Adrenal gland (tissue), 12 donors: ENCODE measurements around the gene POLR2J. TPM values are rescaled to one million over a fixed set of nuclear protein-coding genes. Genes with fewer than 3 reads are reported as not detected.

Experiments
- DNase-seq, 7 donors: peaks; one replicate each; pipeline ENCODE4 v3.0.0-alpha.2; 2019 to 2020
- H3K27ac ChIP-seq, 5 donors: fragments of 200-600 bp; sonication (generic) in 4 of 5; 1 replicate in 3 of 5; 2 replicates in 2 of 5; pipeline versions ENCODE4 v1.5.1 to v1.8.0; 2016 to 2020; ENCODE audit warnings: mild to moderate bottlenecking in 1 of 5
- H3K27me3 ChIP-seq: fragments of 200-600 bp; 2 replicates; pipeline ENCODE4 v1.8.0; 2021
- H3K36me3 ChIP-seq, 2 donors: fragments of 200-600 bp; replicated peaks in 1 of 2; 1 replicate in 1 of 2; 2 replicates in 1 of 2; pipeline versions ENCODE4 v1.5.1 to v1.8.0; 2018 to 2022
- H3K4me1 ChIP-seq, 2 donors: fragments of 200-600 bp; replicated peaks in 1 of 2; 1 replicate in 1 of 2; 2 replicates in 1 of 2; pipeline versions ENCODE4 v1.5.1 to v1.8.0; 2018 to 2021
- H3K4me3 ChIP-seq, 4 donors: fragments of 200-600 bp; sonication (generic) in 3 of 4; one replicate each; pipeline ENCODE4 v1.5.1; 2016 to 2018
- H3K9me3 ChIP-seq, 3 donors: fragments of 200-600 bp; sonication (generic) in 1 of 3; replicated peaks in 1 of 3; 1 replicate in 2 of 3; 2 replicates in 1 of 3; pipeline versions ENCODE4 v1.5.1 to v1.8.0; 2016 to 2021
- CTCF ChIP-seq, 6 experiments: fragments of 450-650 bp in 4 of 6; fragments of 200-600 bp in 2 of 6; sonication (generic) in 1 of 6; IDR thresholded peaks; 1 replicate in 5 of 6; 2 replicates in 1 of 6; pipeline versions ENCODE4 v1.5.1 to v1.8.0; 2016 to 2021; ENCODE audit warnings: antibody characterized with exemption in 6 of 6, mild to moderate bottlenecking in 2 of 6, moderate library complexity in 1 of 6
- POLR2A ChIP-seq, 2 donors: fragments of 450-650 bp; IDR thresholded peaks; one replicate each; pipeline ENCODE4 v1.6.1; 2017; ENCODE audit warnings: antibody characterized with exemption in 2 of 2, mild to moderate bottlenecking in 2 of 2, moderate library complexity in 1 of 2
- WGBS, 4 donors: extraction: QIAGEN DNeasy Blood & Tissue Kit in 2 of 4; methylation state at CpG; one replicate each; pipeline versions ENCODE4 v1.1.5 to v1.1.7; 2013 to 2017; 5-methylcytosine and 5-hydroxymethylcytosine counted together
- intact Hi-C, 2 donors: fragments of 100-400 bp; cut with DNase I; formaldehyde crosslinking; loops; one replicate each; pipeline versions ENCODE4 v1.14.1 to v1.15.0; 2022 to 2023
- polyA plus RNA-seq, 3 donors: library from polyadenylated mRNA; stranded (reverse); fragments of 200-250 nt in 2 of 3; fragments of 350-450 nt in 1 of 3; fragmentation: Illumina TruSeq in 1 of 3; extraction: RNeasy Lipid Tissue Mini Kit (QIAGEN cat#74804) in 1 of 3; gene quantifications; one replicate each; pipeline ENCODE4 v1.2.3, GENCODE V29; 2013 to 2014
- total RNA-seq, 9 donors: library from RNA; depleted of rRNA in 4 of 9; stranded (reverse); fragments of >200 nt in 4 of 9; fragments of 120-200 nt in 1 of 9; fragmentation: NEBNext Ultra II Directional in 1 of 9; extraction: Animal tissue kit (Norgen Biotek cat#: 25700) in 1 of 9; gene quantifications; one replicate each; pipeline versions ENCODE4 v1.1.0 to v1.2.4, GENCODE V29; 2013 to 2023
- donor health status: healthy with polysubstance abuse.
- donor health status: Bipolar disorder and iron deficiency.
- donor health status: DM: yes; HTN: yes; CAD: no.
- donor health status: DM: no; HTN: no; CAD: no.
- donor health status: DM: no; HTN: no; CAD: no.
- donor health status: DM: yes; HTN: yes; CAD: no.

POLR2J gene
- total and polyA plus RNA-seq, 12 donors = 15.0 to 295 (median 58.6) TPM

DNA sequence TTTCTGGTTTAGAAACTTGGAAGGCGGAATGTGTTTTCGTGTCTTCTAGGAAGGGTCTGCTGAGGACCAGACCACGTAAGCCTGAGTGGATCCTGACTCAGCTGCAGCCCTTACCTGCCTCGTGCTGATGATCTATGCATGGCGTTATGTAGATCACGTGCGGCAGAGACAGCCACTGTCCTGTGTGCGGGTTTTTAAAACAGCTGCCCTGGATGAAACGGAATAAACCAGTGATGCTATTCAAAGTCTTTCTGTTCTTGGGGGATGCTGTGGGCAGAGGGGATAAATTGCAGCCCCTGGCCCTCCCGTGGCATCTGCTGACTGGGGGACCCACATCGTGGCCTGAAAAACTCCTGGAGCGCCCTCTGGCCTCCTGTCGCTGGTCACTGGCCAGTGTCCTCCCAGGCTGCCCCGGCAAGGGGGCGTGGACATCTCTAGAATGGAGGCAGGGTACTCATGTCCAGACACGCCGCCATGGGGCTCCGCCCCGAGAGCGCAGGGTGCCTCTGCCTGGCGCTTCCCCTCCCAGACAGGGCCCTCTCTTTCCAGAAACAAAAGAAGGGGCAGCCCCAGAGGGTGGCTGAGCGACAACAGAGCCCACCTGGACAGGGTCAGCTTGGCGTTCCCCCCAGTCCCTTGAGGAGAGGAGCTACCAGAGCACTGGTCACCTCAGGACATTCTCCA is 27.2 kb downstream of the POLR2J start:
- DNase-seq = no peak
- Histone ChIP-seq H3K4me1 (peaks cover 0 to 3% of the 10 kb centered on the region in 2 donors), H3K4me3 (no peak overlapping the region), H3K27ac (no peak overlapping the region), H3K36me3 (peaks cover 0 to 21% of the 10 kb centered on the region in 2 donors), H3K27me3 (no peaks in the 10 kb centered on the region), H3K9me3 (no peaks in the 10 kb centered on the region)
- intact Hi-C loops = loop anchor here (10.0 kb wide), 2 partner anchors 157 to 167 kb away; partner anchors contain the start of gene SH2B2 (in 1 of the 2)
- 43 to 77% (median 51%) methylated on average over 15 to 23 of the region's 23 CpGs for WGBS, 4 donors
- TF ChIP-seq CTCF (IDR thresholded peaks at IDR 0.05) (no peak), POLR2A (IDR thresholded peaks at IDR 0.05) (no peak)

- intact Hi-C loops = loop anchor here (10.0 kb wide), 2 partner anchors 155 to 165 kb away; partner anchors contain the start of gene SH2B2 (in 1 of the 2)
- Histone ChIP-seq H3K27me3 (no peaks in the 10 kb centered on the region), H3K9me3 (no peaks in the 10 kb centered on the region), H3K27ac (no peak overlapping the region), H3K36me3 (peaks cover 0 to 15% of the 10 kb centered on the region in 2 donors), H3K4me3 (no peak overlapping the region), H3K4me1 (peaks cover 0 to 3% of the 10 kb centered on the region in 2 donors)
- no peak for DNase-seq
- 66 to 78% (median 73%) methylated on average over 6 of the region's 6 CpGs for WGBS, 4 donors
- no peak for TF ChIP-seq POLR2A (IDR thresholded peaks at IDR 0.05)
- TF ChIP-seq CTCF (IDR thresholded peaks at IDR 0.05) = peak in 3 of 6 experiments; percentile 7 to 23 (median 15)
Observed at GRCh38 chr7:102450242-102450641, 28.5 kb downstream of the POLR2J start.

GRCh38 chr7:102449136-102449535 is 29.6 kb downstream of the POLR2J start:
- Histone ChIP-seq H3K27me3 (no peaks in the 10 kb centered on the region), H3K36me3 (peaks cover 0 to 15% of the 10 kb centered on the region in 2 donors), H3K4me3 (no peak overlapping the region), H3K27ac (no peak overlapping the region), H3K9me3 (no peaks in the 10 kb centered on the region), H3K4me1 (peaks cover 0 to 3% of the 10 kb centered on the region in 2 donors)
- no peak for TF ChIP-seq POLR2A (IDR thresholded peaks at IDR 0.05)
- no peak for TF ChIP-seq CTCF (IDR thresholded peaks at IDR 0.05)
- WGBS, 4 donors = 91 to 96% (median 96%) methylated on average over 7 to 15 of the region's 15 CpGs
- intact Hi-C loops = no loop called here
- DNase-seq = no peak

DNA sequence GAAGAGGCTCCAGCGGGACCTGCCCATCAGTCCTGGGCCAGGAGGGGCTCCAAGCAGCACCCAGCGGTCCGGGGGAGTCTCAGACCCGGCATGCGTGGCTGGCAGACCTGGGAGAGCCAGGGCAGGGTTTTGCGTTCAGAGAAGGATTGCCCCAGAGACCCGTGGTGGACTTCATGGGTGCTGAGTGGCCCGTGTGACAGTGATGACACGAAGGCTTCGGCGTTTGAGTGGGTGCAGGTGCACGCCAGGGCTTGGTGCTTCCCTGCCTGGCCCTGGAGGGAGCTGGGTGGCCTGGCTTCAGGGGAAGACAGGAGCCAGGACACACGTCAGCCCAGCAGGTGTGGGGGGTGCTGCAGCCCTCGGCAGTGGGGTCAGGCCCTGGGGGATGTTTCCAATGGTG is 31.4 kb downstream of the POLR2J start:
- intact Hi-C loops = no loop called here
- peaks cover 0 to 15% of the 10 kb centered on the region in 2 donors for H3K36me3 ChIP-seq
- no peaks in the 10 kb centered on the region for H3K27me3 ChIP-seq
- H3K4me1 ChIP-seq = peaks cover 0 to 3% of the 10 kb centered on the region in 2 donors
- no peak for DNase-seq
- 91 to 98% (median 94%) methylated on average over 6 to 14 of the region's 14 CpGs for WGBS, 4 donors
- H3K4me3 ChIP-seq = no peak overlapping the region
- peak overlapping the region in 1 of 5 donors; percentile 10 for H3K27ac ChIP-seq
- H3K9me3 ChIP-seq = no peaks in the 10 kb centered on the region
- TF ChIP-seq POLR2A (IDR thresholded peaks at IDR 0.05) (no peak), CTCF (IDR thresholded peaks at IDR 0.05) (no peak)
